ENCODE results near the gene KEL.

- no peak for TF ChIP-seq CTCF (IDR thresholded peaks at IDR 0.05)
- TF ChIP-seq POLR2A (IDR thresholded peaks at IDR 0.05) = no peak
Measured at GRCh38 chr7:142963993-142964392, 1.8 kb upstream of the KEL start.
